Brain microvascular endothelial cell (primary cell): Measurements from ENCODE around the gene THADA.
A peak's percentile ranks its signal among the peaks of the same experiment; 100 is the strongest.

ENCODE experiments used
- DNase-seq: peaks from one replicate; pipeline ENCODE4 v3.0.0-alpha.2; 2020
- H3K27ac ChIP-seq: fragments of 250-450 bp; sonication (Bioruptor Pico); 2 replicates; pipeline ENCODE4 v1.5.1; 2020; ENCODE audit warnings: mild to moderate bottlenecking, moderate library complexity
- H3K27me3 ChIP-seq: fragments of 250-450 bp; sonication (Bioruptor Pico); replicated peaks from 2 replicates; pipeline ENCODE4 v1.5.1; 2020; ENCODE audit warnings: mild to moderate bottlenecking
- H3K36me3 ChIP-seq: fragments of 250-450 bp; sonication (Bioruptor Pico); replicated peaks from 2 replicates; pipeline ENCODE4 v1.5.1; 2020; ENCODE audit warnings: mild to moderate bottlenecking
- H3K4me3 ChIP-seq: 2 replicates; pipeline ENCODE4 v1.5.1; 2011; ENCODE audit warnings: low read depth, mild to moderate bottlenecking, control low read depth, low read length, moderate library complexity
- CTCF ChIP-seq: IDR thresholded peaks from 2 replicates; pipeline ENCODE4 v1.5.1; 2011; ENCODE audit warnings: low read depth, mild to moderate bottlenecking, moderate library complexity, low read length, control low read depth, inconsistent platforms; ENCODE audit errors: missing control alignments
- in situ Hi-C: cut with HindIII; loops from 2 replicates; pipeline ENCODE4 v1.10.0; 2017; ENCODE audit warnings: low sequenced_read_pairs, low pct_ligation_motif_present

The THADA gene

GRCh38 chr2:43454791-43455190 lies 141.0 kb downstream of the THADA start:
- H3K27ac ChIP-seq: peak overlapping the region; percentile 63
- no peaks in the 10 kb centered on the region for H3K27me3 ChIP-seq
- no peak for DNase-seq
- in situ Hi-C loops: no loop called here
- no peak for TF ChIP-seq CTCF
- H3K36me3 ChIP-seq: no peaks in the 10 kb centered on the region
- H3K4me3 ChIP-seq: no peak overlapping the region

GRCh38 chr2:43453179-43454170 lies 142.4 kb downstream of the THADA start:
- no peaks in the 10 kb centered on the region for H3K27me3 ChIP-seq
- no peak overlapping the region for H3K4me3 ChIP-seq
- in situ Hi-C loops: no loop called here
- H3K27ac ChIP-seq: no peak overlapping the region
- no peak for TF ChIP-seq CTCF
- DNase-seq: no peak
- no peaks in the 10 kb centered on the region for H3K36me3 ChIP-seq

GRCh38 chr2:43452318-43452731 lies 143.5 kb downstream of the THADA start:
- no peak overlapping the region for H3K27ac ChIP-seq
- no peak for DNase-seq
- no peak for TF ChIP-seq CTCF
- H3K4me3 ChIP-seq: no peak overlapping the region
- no peaks in the 10 kb centered on the region for H3K27me3 ChIP-seq
- in situ Hi-C loops: no loop called here
- no peaks in the 10 kb centered on the region for H3K36me3 ChIP-seq

- in situ Hi-C loops: no loop called here
- H3K36me3 ChIP-seq: no peaks in the 10 kb centered on the region
- no peaks in the 10 kb centered on the region for H3K27me3 ChIP-seq
- H3K27ac ChIP-seq: no peak overlapping the region
- no peak for TF ChIP-seq CTCF
- no peak overlapping the region for H3K4me3 ChIP-seq
- no peak for DNase-seq
Measured at GRCh38 chr2:43450617-43451016, 145.2 kb downstream of the THADA start.

GRCh38 chr2:43448822-43449110 lies 147.1 kb downstream of the THADA start:
- Histone ChIP-seq H3K4me3 (no peak overlapping the region), H3K36me3 (no peaks in the 10 kb centered on the region), H3K27ac (no peak overlapping the region), H3K27me3 (no peaks in the 10 kb centered on the region)
- in situ Hi-C loops: no loop called here
- TF ChIP-seq CTCF: no peak
- no peak for DNase-seq
